SK-N-SH treated with all-trans-retinoic acid at 6 μM for 48 hours (cell line): ENCODE results near the gene ZNF654.

Source experiments
- CSDC2 ChIP-seq: fragments of 250-450 bp; sonication (Bioruptor Pico); IDR thresholded peaks from 2 replicates; pipeline ENCODE4 v1.5.0; 2020; ENCODE audit warnings: mild to moderate bottlenecking, moderate library complexity
- GLIS3 ChIP-seq: fragments of 250-450 bp; sonication (Bioruptor Pico); IDR thresholded peaks from 2 replicates; pipeline ENCODE4 v1.5.0; 2020; ENCODE audit warnings: mild to moderate bottlenecking, moderate library complexity
- PATZ1 ChIP-seq: fragments of 250-450 bp; sonication (Bioruptor Pico); IDR thresholded peaks from 2 replicates; pipeline ENCODE4 v1.8.0; 2020; ENCODE audit warnings: mild to moderate bottlenecking, moderate library complexity, borderline replicate concordance
- TCF4 ChIP-seq: fragments of 250-450 bp; sonication (Bioruptor Pico); IDR thresholded peaks from 2 replicates; pipeline ENCODE4 v1.8.0; 2021; ENCODE audit warnings: mild to moderate bottlenecking, moderate library complexity, borderline replicate concordance
- TOX ChIP-seq: fragments of 250-450 bp; sonication (Bioruptor Pico); IDR thresholded peaks from 2 replicates; pipeline ENCODE4 v1.8.0; 2021; ENCODE audit warnings: mild to moderate bottlenecking, moderate library complexity, borderline replicate concordance
- ZFP30 ChIP-seq: fragments of 450-650 bp; formaldehyde crosslinking; IDR thresholded peaks from 2 replicates; pipeline ENCODE4 v1.5.0; 2022; ENCODE audit warnings: mild to moderate bottlenecking, moderate library complexity
- ZNF565 ChIP-seq: fragments of 450-650 bp; formaldehyde crosslinking; conservative IDR thresholded peaks from 2 replicates; pipeline ENCODE4 v1.5.0; 2020; ENCODE audit warnings: low read depth, mild to moderate bottlenecking, moderate library complexity

- TF ChIP-seq TOX (no peak), PATZ1 (CRISPR knock-in tag) (no peak), TCF4 (CRISPR knock-in tag) (no peak), ZNF565 (CRISPR knock-in tag) (no peak), ZFP30 (no peak), CSDC2 (CRISPR knock-in tag) (no peak), GLIS3 (CRISPR knock-in tag) (no peak)
Observed at GRCh38 chr3:88101142-88101541, 42.1 kb downstream of the ZNF654 start.
